ENCODE measurements around the gene PCDHA5.
"Not testable (repeated sequence)": the region's sequence is repeated elsewhere in the genome, so short reads cannot be mapped to it uniquely, and the experiment has no call there.

The PCDHA5 gene

DNA sequence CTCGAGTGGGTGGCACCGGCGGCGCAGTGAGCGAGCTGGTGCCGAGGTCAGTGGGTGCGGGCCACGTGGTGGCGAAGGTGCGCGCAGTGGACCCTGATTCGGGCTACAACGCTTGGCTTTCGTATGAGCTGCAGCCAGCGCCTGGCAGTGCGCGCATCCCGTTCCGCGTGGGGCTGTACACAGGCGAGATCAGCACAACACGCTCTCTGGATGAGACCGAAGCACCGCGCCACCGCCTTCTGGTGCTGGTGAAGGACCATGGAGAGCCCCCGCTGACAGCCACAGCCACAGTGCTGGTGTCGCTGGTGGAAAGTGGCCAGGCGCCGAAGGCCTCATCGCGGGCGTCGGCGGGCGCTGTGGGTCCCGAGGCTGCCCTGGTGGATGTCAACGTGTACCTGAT, 2.1 kb downstream of the PCDHA5 start:
- H3K27ac ChIP-seq, result no peak overlapping the region
- H3K27me3 ChIP-seq, result peaks cover 15% of the 10 kb centered on the region
- H3K36me3 ChIP-seq, result no peaks in the 10 kb centered on the region
- TF ChIP-seq, protein P1, sequence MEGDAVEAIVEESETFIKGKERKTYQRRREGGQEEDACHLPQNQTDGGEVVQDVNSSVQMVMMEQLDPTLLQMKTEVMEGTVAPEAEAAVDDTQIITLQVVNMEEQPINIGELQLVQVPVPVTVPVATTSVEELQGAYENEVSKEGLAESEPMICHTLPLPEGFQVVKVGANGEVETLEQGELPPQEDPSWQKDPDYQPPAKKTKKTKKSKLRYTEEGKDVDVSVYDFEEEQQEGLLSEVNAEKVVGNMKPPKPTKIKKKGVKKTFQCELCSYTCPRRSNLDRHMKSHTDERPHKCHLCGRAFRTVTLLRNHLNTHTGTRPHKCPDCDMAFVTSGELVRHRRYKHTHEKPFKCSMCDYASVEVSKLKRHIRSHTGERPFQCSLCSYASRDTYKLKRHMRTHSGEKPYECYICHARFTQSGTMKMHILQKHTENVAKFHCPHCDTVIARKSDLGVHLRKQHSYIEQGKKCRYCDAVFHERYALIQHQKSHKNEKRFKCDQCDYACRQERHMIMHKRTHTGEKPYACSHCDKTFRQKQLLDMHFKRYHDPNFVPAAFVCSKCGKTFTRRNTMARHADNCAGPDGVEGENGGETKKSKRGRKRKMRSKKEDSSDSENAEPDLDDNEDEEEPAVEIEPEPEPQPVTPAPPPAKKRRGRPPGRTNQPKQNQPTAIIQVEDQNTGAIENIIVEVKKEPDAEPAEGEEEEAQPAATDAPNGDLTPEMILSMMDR (IDR thresholded peaks at IDR 0.05), result no peak
- no peaks in the 10 kb centered on the region for H3K4me1 ChIP-seq (ENCODE audit: control insufficient read depth in 1 of 2, insufficient read depth in 1 of 2, low read depth in 1 of 2, low read length in 1 of 2)
- peaks cover 35% of the 10 kb centered on the region for H3K9me3 ChIP-seq
- no peak overlapping the region for H3K4me3 ChIP-seq (ENCODE audit: low read depth in 1 of 2, low read length in 1 of 2)

DNA sequence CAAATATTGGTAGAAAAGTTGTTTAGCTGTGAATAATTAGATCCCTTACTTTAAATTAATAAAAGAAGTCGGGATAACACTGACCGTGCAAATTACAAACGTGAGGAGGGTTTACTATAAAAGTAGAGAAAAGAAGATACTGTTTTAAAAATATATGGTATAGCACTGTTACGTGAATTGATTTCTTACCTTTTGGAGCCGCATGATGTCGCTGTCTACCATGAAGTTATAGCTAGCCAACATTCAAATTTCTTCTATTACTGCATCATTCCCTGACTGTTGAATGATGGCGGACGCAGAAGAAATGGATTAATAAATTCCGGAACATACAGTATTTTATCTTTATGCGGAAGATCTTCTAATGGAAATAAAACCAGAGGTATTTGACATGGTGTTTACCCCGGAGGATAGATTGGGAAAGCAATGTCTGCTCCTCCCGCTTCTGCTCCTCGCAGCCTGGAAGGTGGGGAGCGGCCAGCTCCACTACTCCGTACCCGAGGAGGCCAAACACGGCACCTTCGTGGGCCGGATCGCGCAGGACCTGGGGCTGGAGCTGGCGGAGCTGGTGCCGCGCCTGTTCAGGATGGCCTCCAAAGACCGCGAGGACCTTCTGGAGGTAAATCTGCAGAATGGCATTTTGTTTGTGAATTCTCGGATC, 6.4 kb downstream of the PCDHA5 start, which contains the start of gene PCDHA6:
Gene PCDHA6 (plus strand): TSS at position 257 of the 658 bp plus-strand sequence. CDS start 132 bp downstream, at position 389.
- TF ChIP-seq, protein P1 (IDR thresholded peaks at IDR 0.05), result no peak
- no peak within 1 kb of the TSS for H3K27ac ChIP-seq
- H3K9me3 ChIP-seq, result peaks cover 22% of the 10 kb centered on the region
- H3K36me3 ChIP-seq, result no peaks in the 10 kb centered on the region
- H3K4me1 ChIP-seq (ENCODE audit: control insufficient read depth in 1 of 2, insufficient read depth in 1 of 2, low read depth in 1 of 2, low read length in 1 of 2), result no peaks in the 10 kb centered on the region
- peaks cover 29% of the 10 kb centered on the region for H3K27me3 ChIP-seq
- no peak within 1 kb of the TSS for H3K4me3 ChIP-seq (ENCODE audit: low read depth in 1 of 2, low read length in 1 of 2)

DNA sequence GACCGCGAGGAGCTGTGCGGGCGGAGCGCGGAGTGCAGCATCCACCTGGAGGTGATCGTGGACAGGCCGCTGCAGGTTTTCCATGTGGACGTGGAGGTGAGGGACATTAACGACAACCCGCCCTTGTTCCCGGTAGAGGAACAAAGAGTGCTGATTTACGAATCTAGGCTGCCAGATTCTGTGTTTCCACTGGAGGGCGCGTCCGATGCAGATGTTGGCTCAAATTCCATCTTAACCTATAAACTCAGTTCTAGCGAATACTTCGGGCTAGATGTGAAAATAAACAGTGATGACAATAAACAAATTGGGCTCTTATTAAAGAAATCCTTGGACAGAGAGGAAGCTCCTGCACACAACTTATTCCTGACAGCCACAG, 6.9 kb downstream of the PCDHA5 start:
- Histone ChIP-seq H3K4me1 (ENCODE audit: control insufficient read depth in 1 of 2, insufficient read depth in 1 of 2, low read depth in 1 of 2, low read length in 1 of 2) (no peaks in the 10 kb centered on the region), H3K9me3 (peaks cover 21% of the 10 kb centered on the region), H3K36me3 (no peaks in the 10 kb centered on the region), H3K27me3 (peaks cover 29% of the 10 kb centered on the region), H3K4me3 (ENCODE audit: low read depth in 1 of 2, low read length in 1 of 2) (no peak overlapping the region), H3K27ac (no peak overlapping the region)
- TF ChIP-seq, protein P1 (IDR thresholded peaks at IDR 0.05), result no peak

DNA sequence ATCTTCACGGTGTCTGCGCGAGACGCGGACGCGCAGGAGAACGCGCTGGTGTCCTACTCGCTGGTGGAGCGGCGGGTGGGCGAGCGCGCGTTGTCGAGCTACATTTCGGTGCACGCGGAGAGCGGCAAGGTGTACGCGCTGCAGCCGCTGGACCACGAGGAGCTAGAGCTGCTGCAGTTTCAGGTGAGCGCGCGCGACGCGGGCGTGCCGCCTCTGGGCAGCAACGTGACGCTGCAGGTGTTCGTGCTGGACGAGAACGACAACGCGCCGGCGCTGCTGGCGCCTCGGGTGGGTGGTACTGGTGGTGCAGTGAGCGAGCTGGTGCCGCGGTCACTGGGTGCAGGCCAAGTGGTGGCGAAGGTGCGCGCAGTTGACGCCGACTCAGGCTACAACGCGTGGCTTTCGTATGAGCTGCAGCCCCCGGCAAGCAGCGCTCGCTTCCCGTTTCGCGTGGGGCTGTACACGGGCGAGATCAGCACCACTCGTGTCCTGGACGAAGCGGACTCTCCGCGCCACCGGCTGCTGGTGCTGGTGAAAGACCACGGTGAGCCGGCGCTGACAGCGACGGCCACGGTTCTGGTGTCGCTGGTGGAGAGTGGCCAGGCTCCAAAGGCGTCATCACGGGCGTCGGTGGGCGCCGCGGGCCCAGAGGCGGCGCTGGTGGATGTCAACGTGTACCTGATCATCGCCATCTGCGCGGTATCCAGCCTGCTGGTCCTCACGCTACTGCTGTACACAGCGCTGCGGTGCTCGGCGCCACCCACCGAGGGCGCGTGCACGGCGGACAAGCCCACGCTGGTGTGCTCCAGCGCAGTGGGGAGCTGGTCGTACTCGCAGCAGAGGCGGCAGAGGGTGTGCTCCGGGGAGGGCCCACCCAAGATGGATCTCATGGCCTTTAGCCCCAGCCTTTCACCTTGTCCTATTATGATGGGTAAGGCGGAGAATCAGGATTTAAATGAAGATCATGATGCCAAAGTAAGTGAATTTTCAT, 8.4 kb downstream of the PCDHA5 start:
- H3K4me3 ChIP-seq (ENCODE audit: low read depth in 1 of 2, low read length in 1 of 2); H3K4me1 ChIP-seq (ENCODE audit: control insufficient read depth in 1 of 2, insufficient read depth in 1 of 2, low read depth in 1 of 2, low read length in 1 of 2); H3K36me3 ChIP-seq; H3K27ac ChIP-seq: not testable (repeated sequence)
- Histone ChIP-seq H3K27me3 (peaks cover 36% of the 10 kb centered on the region), H3K9me3 (peaks cover 19% of the 10 kb centered on the region)

DNA sequence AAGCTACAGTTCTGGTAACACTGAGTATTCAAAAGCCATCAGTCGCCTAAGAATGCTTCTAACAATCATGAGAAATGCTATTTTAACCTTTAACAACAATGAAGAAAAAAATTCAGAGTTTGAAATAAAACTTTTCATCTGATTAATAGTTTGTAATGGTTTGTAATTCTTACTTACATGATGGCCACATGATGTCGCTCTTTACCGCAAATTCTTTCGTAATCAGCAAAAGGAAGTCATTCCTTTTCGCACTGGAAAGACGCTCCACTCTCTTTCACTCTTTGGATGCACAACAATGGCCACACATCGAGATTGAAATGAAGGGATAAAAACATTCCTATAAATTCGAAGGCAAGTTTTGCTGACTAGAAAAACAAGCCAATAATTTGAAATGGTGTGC, 12.6 kb downstream of the PCDHA5 start, which contains the start of gene PCDHA7:
Gene PCDHA7 (plus strand): TSS at position 277 of the 400 bp plus-strand sequence. CDS start 115 bp downstream, at position 392.
- Histone ChIP-seq H3K9me3 (peaks cover 14% of the 10 kb centered on the region), H3K4me1 (ENCODE audit: control insufficient read depth in 1 of 2, insufficient read depth in 1 of 2, low read depth in 1 of 2, low read length in 1 of 2) (no peaks in the 10 kb centered on the region), H3K27ac (no peak within 1 kb of the TSS), H3K4me3 (ENCODE audit: low read depth in 1 of 2, low read length in 1 of 2) (no peak within 1 kb of the TSS), H3K36me3 (no peaks in the 10 kb centered on the region), H3K27me3 (peaks cover 33% of the 10 kb centered on the region)
- TF ChIP-seq, protein P1 (IDR thresholded peaks at IDR 0.05), result no peak

DNA sequence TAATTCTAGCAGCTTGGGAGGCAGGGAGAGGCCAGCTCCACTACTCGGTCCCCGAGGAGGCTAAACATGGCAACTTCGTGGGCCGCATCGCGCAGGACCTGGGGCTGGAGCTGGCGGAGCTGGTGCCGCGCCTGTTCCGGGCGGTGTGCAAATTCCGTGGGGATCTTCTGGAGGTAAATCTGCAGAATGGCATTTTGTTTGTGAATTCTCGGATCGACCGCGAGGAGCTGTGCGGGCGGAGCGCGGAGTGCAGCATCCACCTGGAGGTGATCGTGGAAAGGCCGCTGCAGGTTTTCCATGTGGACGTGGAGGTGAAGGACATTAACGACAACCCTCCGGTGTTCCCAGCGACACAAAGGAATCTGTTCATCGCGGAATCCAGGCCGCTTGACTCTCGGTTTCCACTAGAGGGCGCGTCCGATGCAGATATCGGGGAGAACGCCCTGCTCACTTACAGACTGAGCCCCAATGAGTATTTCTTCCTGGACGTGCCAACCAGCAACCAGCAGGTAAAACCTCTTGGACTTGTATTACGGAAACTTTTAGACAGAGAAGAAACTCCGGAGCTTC, 13.1 kb downstream of the PCDHA5 start:
- not testable (repeated sequence) for H3K27ac ChIP-seq; H3K36me3 ChIP-seq; H3K4me3 ChIP-seq (ENCODE audit: low read depth in 1 of 2, low read length in 1 of 2); H3K4me1 ChIP-seq (ENCODE audit: control insufficient read depth in 1 of 2, insufficient read depth in 1 of 2, low read depth in 1 of 2, low read length in 1 of 2)
- peaks cover 14% of the 10 kb centered on the region for H3K9me3 ChIP-seq
- H3K27me3 ChIP-seq, result peaks cover 28% of the 10 kb centered on the region

Data from neutrophil (primary cell).